GM12878 (cell line): ENCODE results near the gene KAZN.

Experiments
- MXI1 ChIP-seq: fragments of 150-350 bp; IDR thresholded peaks from 2 replicates; pipeline ENCODE4 v1.6.1; 2011; ENCODE audit warnings: low read depth, mild to moderate bottlenecking, inconsistent platforms, low read length, improper control_type of control experiment
- NFIC ChIP-seq: IDR thresholded peaks from 2 replicates; pipeline ENCODE4 v1.6.1; 2012; ENCODE audit warnings: low read depth, mild to moderate bottlenecking, inconsistent platforms, low read length, moderate library complexity
- SMC3 ChIP-seq: IDR thresholded peaks from 2 replicates; pipeline ENCODE4 v1.6.1; 2011; ENCODE audit warnings: low read length, improper control_type of control experiment, borderline replicate concordance
- ZBTB40 ChIP-seq: fragments of 450-650 bp; IDR thresholded peaks from 2 replicates; pipeline ENCODE4 v1.6.1; 2016; ENCODE audit warnings: mild to moderate bottlenecking, moderate library complexity, borderline replicate concordance
- TF ChIP-seq, protein P1 (sequence below): fragments of 450-650 bp; formaldehyde crosslinking; IDR thresholded peaks from 2 replicates; pipeline ENCODE4 v1.4.0; 2020; ENCODE audit warnings: mild to moderate bottlenecking, moderate library complexity

GRCh38 chr1:14634486-14634885, 36.0 kb downstream of the KAZN start:
- no peak for TF ChIP-seq SMC3
- TF ChIP-seq, protein P1, sequence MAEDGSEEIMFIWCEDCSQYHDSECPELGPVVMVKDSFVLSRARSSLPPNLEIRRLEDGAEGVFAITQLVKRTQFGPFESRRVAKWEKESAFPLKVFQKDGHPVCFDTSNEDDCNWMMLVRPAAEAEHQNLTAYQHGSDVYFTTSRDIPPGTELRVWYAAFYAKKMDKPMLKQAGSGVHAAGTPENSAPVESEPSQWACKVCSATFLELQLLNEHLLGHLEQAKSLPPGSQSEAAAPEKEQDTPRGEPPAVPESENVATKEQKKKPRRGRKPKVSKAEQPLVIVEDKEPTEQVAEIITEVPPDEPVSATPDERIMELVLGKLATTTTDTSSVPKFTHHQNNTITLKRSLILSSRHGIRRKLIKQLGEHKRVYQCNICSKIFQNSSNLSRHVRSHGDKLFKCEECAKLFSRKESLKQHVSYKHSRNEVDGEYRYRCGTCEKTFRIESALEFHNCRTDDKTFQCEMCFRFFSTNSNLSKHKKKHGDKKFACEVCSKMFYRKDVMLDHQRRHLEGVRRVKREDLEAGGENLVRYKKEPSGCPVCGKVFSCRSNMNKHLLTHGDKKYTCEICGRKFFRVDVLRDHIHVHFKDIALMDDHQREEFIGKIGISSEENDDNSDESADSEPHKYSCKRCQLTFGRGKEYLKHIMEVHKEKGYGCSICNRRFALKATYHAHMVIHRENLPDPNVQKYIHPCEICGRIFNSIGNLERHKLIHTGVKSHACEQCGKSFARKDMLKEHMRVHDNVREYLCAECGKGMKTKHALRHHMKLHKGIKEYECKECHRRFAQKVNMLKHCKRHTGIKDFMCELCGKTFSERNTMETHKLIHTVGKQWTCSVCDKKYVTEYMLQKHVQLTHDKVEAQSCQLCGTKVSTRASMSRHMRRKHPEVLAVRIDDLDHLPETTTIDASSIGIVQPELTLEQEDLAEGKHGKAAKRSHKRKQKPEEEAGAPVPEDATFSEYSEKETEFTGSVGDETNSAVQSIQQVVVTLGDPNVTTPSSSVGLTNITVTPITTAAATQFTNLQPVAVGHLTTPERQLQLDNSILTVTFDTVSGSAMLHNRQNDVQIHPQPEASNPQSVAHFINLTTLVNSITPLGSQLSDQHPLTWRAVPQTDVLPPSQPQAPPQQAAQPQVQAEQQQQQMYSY (CRISPR knock-in tag) = no peak
- no peak for TF ChIP-seq NFIC
- no peak for TF ChIP-seq ZBTB40
- TF ChIP-seq MXI1 = no peak
